ENCODE measurements around the gene ABHD2.

- TF ChIP-seq CTCF (conservative IDR thresholded peaks at IDR 0.05; ENCODE audit: low read length): no peak
- no peak for TF ChIP-seq EZH2phosphoT487 (IDR thresholded peaks at IDR 0.05; ENCODE audit: borderline replicate concordance, low read depth, low read length)
Measured at GRCh38 chr15:89117790-89118189, 29.5 kb downstream of the ABHD2 start.

Data from OCI-LY7 (cell line).